ENCODE measurements around the gene IFFO2.

IFFO2 gene

DNA sequence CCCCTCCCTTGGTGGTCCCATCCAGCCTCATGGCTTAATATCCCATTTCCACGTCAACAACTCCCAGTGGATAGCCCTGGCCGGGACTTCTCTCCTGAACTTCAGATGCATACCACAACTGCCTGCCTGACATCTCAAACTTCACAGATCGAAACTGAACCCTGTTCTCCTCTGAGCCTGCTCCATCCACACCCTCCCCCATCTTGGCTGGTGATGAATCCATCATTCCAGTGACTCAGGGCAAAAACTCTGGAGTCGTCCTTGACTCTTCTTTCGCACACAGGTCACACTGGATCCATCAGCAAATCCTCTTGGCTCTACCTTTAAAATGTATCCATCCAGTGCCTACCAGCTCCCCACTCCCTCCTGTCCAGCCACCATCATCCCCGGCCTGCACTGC lies 100.9 kb downstream of the IFFO2 start:
- no peak overlapping the region for H3K4me3 ChIP-seq (ENCODE audit: insufficient read length, low read depth)
- H3K4me1 ChIP-seq (ENCODE audit: insufficient read depth, insufficient read length) = no peaks in the 10 kb centered on the region
- H3K9me3 ChIP-seq (ENCODE audit: insufficient read depth, low read length) = no peaks in the 10 kb centered on the region
- H3K27me3 ChIP-seq (ENCODE audit: insufficient read depth, insufficient read length) = peaks cover 11% of the 10 kb centered on the region
- no peaks in the 10 kb centered on the region for H3K36me3 ChIP-seq (ENCODE audit: insufficient read depth, insufficient read length, low read length)
- no peak overlapping the region for H3K9ac ChIP-seq (ENCODE audit: insufficient read length, low read depth)
- no peak for TF ChIP-seq SUZ12 (IDR thresholded peaks at IDR 0.05; ENCODE audit: extremely low read depth, insufficient read depth, insufficient read length)
- TF ChIP-seq ZNF274 (IDR thresholded peaks at IDR 0.05; ENCODE audit: low read depth, low read length) = no peak
- no peak for TF ChIP-seq YY1 (IDR thresholded peaks at IDR 0.05; ENCODE audit: insufficient read depth, insufficient read length)
- DNase-seq (ENCODE audit: low read depth, low spot score) = no peak

DNA sequence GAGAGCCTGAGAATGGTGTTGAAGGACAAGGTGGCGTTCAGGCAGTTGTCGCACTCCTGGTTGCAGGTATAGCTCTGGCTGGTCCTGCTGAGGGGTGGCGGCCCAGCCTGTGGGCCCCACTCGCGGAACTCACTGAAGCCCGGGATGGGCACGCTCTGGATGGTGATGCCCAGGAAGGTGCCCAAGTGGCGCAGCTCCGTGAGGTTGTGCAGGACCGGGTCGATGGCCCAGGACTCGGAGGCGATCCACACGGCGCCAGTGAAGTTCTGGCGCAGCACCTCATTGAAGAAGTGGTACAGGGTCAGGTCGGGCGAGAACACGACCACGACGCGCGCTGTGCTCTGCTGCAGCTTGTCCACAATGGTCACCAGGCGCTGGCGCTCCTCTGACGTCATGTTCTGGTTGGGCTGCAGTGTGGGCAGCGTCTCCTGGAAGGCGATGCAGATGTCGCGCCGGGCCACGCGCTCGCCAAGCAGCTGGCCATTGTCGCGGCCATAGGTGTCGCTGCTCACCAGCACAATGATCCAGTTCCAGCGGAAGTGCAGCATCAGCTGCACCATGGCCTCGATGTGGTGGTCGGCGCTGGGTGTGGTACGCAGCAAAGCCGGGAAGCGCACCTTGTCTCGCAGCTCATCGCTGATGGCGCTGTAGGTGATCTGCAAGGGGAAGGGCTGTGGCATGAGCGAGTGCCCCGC lies 102.0 kb downstream of the IFFO2 start:
- H3K27me3 ChIP-seq (ENCODE audit: insufficient read depth, insufficient read length) = peaks cover 11% of the 10 kb centered on the region
- H3K9me3 ChIP-seq (ENCODE audit: insufficient read depth, low read length) = no peaks in the 10 kb centered on the region

More for the DNA sequence above, 102.0 kb downstream of the IFFO2 start:
- Histone ChIP-seq H3K9ac (ENCODE audit: insufficient read length, low read depth) (no peak overlapping the region), H3K4me3 (ENCODE audit: insufficient read length, low read depth) (no peak overlapping the region), H3K4me1 (ENCODE audit: insufficient read depth, insufficient read length) (no peaks in the 10 kb centered on the region), H3K36me3 (ENCODE audit: insufficient read depth, insufficient read length, low read length) (no peaks in the 10 kb centered on the region)
- DNase-seq (ENCODE audit: low read depth, low spot score) = no peak
- TF ChIP-seq ZNF274 (IDR thresholded peaks at IDR 0.05; ENCODE audit: low read depth, low read length) (no peak), SUZ12 (IDR thresholded peaks at IDR 0.05; ENCODE audit: extremely low read depth, insufficient read depth, insufficient read length) (no peak), YY1 (IDR thresholded peaks at IDR 0.05; ENCODE audit: insufficient read depth, insufficient read length) (no peak)
